SHP77 treated with DMSO at 0.1 percent for 48 hours (cell line): Measurements from ENCODE around the gene ACVR1C.
A peak's percentile ranks its signal among the peaks of the same experiment; 100 is the strongest.

Experiments
- DNase-seq: peaks from one replicate; lab custom pipeline; 2025; lab: John Stamatoyannopoulos, UW

Gene ACVR1C

GRCh38 chr2:157628477-157629415 is at the start of gene ACVR1C:
TSS of gene ACVR1C (minus strand) at chr2:157628864. CDS start at chr2:157628644, 220 bp downstream.
- peak; percentile 17 for DNase-seq

GRCh38 chr2:157677941-157678340 is 49.3 kb upstream of the ACVR1C start:
- no peak for DNase-seq

GRCh38 chr2:157672129-157672528 is 43.5 kb upstream of the ACVR1C start:
- no peak for DNase-seq

GRCh38 chr2:157662401-157662800 is 33.7 kb upstream of the ACVR1C start:
- no peak for DNase-seq

- no peak for DNase-seq
Measured at GRCh38 chr2:157661776-157662175, 33.1 kb upstream of the ACVR1C start.

GRCh38 chr2:157657858-157658257 is 29.2 kb upstream of the ACVR1C start:
- no peak for DNase-seq

GRCh38 chr2:157657101-157657500 is 28.4 kb upstream of the ACVR1C start:
- DNase-seq, result no peak

GRCh38 chr2:157644776-157645175 is 16.1 kb upstream of the ACVR1C start:
- no peak for DNase-seq

- DNase-seq, result no peak
Measured at GRCh38 chr2:157631861-157632260, 3.2 kb upstream of the ACVR1C start.

GRCh38 chr2:157627594-157628476 is 829 bp downstream of the ACVR1C start:
- no peak for DNase-seq

- DNase-seq, result no peak
Measured at GRCh38 chr2:157625296-157625695, 3.4 kb downstream of the ACVR1C start.

GRCh38 chr2:157620956-157621355 is 7.7 kb downstream of the ACVR1C start:
- no peak for DNase-seq

- no peak for DNase-seq
Measured at GRCh38 chr2:157611726-157612125, 16.9 kb downstream of the ACVR1C start.

- DNase-seq, result no peak
Measured at GRCh38 chr2:157611110-157611509, 17.6 kb downstream of the ACVR1C start.

GRCh38 chr2:157606534-157606933 is 22.1 kb downstream of the ACVR1C start:
- DNase-seq, result no peak

GRCh38 chr2:157603198-157603597 is 25.5 kb downstream of the ACVR1C start:
- DNase-seq, result no peak

GRCh38 chr2:157601807-157602206 is 26.9 kb downstream of the ACVR1C start:
- no peak for DNase-seq

- no peak for DNase-seq
Measured at GRCh38 chr2:157596992-157597681, 31.5 kb downstream of the ACVR1C start.

- DNase-seq, result no peak
Measured at GRCh38 chr2:157593411-157593810, 35.3 kb downstream of the ACVR1C start.

GRCh38 chr2:157592948-157593347 is 35.7 kb downstream of the ACVR1C start:
- DNase-seq, result no peak

- DNase-seq, result no peak
Measured at GRCh38 chr2:157592374-157592773, 36.3 kb downstream of the ACVR1C start.

- DNase-seq, result no peak
Measured at GRCh38 chr2:157587576-157587975, 41.1 kb downstream of the ACVR1C start.
